Activated naive CD8-positive, alpha-beta T cell treated with anti-CD3 and anti-CD28 coated beads, Interleukin-2, amount 50 U/mL, for 24 hours (primary cell): Measurements from ENCODE around the gene VWA8.
"Not testable (repeated sequence)": the region's sequence is repeated elsewhere in the genome, so short reads cannot be mapped to it uniquely, and the experiment has no call there.

Experiments used
- ATAC-seq: fragments of 150-1000 bp; cut with Tn5 transposase; one replicate; pipeline ENCODE4 v1.10.0; 2021
- DNase-seq: peaks from one replicate; pipeline ENCODE4 v3.0.0; 2021
- H3K27ac Mint-ChIP-seq: one replicate; pipeline ENCODE4 v1.8.0; 2021; ENCODE audit warnings: mild to moderate bottlenecking, mixed read lengths
- H3K27me3 Mint-ChIP-seq: one replicate; pipeline ENCODE4 v1.8.0; 2021; ENCODE audit warnings: mixed read lengths
- H3K36me3 Mint-ChIP-seq: one replicate; pipeline ENCODE4 v1.8.0; 2021; ENCODE audit warnings: low read depth, mixed read lengths
- H3K4me1 Mint-ChIP-seq: one replicate; pipeline ENCODE4 v1.8.0; 2021; ENCODE audit warnings: mixed read lengths
- H3K4me3 Mint-ChIP-seq: one replicate; pipeline ENCODE4 v1.8.0; 2021; ENCODE audit warnings: mild to moderate bottlenecking, moderate library complexity, mixed read lengths
- H3K9me3 Mint-ChIP-seq: one replicate; pipeline ENCODE4 v1.8.0; 2021; ENCODE audit warnings: mixed read lengths

VWA8 gene

DNA sequence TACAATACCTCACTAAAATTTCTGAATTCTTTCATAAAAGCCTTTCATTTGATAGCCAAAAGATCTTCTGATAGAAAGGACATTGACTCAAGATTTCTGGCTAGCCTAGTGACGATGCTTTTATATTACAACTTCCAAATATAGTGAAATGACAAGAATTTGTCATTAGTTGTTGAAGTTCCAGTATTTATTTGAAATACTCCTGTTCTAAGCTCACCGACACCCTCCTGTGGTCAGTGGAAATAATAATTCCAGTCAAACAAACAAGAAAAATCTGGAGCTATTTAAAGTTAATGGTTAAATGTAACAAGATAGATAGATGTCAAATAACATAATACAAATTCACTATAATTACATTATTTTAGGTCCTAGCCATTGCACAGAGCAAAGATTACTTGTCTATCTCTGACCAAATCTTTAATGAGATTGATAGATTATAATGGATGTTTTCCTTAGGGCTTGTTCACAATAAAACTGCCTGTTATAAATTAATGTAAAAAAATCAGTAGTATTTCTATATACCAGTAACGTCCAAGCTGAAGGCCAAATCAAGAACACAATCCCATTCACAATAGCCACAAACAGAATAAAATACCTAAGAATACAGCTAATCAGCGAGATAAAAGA lies 308.1 kb downstream of the VWA8 start:
- Mint-ChIP-seq H3K36me3 (peaks cover 4% of the 10 kb centered on the region), H3K27ac (no peak overlapping the region), H3K4me1 (peaks cover 23% of the 10 kb centered on the region), H3K27me3 (no peaks in the 10 kb centered on the region), H3K9me3 (no peaks in the 10 kb centered on the region), H3K4me3 (no peak overlapping the region)
- ATAC-seq (no peak), DNase-seq (peak; percentile 26)

DNA sequence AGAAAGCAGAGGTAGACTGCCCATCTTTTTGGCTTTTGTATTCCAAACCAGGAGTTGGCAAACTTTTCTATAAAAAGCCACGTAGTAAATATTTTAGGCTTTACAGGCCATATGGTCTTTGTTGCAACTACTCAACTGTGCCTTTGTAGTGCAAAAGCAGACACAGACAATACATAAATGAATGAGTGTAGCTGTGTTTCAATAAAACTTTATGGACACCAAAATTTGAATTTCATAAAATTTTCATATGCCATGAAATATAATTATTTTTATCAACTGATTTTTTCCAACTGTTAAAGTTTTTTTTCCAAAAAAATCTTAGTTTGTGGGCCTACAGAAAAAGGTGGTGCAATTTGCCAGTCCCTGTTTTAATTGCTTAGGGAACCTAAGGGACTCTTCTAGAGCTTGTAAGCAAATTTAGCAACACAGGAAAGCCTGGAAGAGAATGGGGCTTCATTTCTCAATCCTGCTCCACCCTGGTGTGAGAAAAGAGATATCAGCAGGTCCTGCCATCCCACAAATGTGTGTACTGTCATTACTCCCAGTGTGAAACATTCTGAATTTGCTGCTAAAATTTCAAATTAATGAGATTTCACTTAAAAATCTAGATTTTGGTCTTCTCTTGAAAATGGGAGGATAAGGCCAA lies 309.4 kb downstream of the VWA8 start:
- Mint-ChIP-seq H3K4me3 (no peak overlapping the region), H3K36me3 (peaks cover under 1% of the 10 kb centered on the region), H3K27me3 (no peaks in the 10 kb centered on the region), H3K9me3 (no peaks in the 10 kb centered on the region), H3K4me1 (peaks cover 18% of the 10 kb centered on the region), H3K27ac (no peak overlapping the region)
- no peak for DNase-seq
- no peak for ATAC-seq

DNA sequence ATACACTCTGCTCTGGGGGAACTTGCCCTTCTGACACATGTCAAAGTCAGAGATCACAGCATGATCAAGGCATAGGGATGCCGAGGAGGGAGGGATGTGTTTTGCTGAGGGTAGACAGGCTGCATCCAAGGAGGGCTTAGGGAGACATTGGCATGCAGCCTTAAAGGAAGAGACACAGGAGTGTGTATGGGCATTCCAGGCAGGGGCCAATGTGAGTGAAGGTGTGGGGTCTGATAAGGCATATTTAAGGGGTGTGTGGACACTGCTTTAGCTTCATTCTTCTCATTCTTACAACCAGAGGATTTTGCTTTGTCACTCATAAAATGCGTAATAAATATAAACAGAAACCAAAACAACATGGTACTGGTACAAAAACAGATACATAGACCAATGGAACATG lies 310.2 kb downstream of the VWA8 start:
- H3K4me1 Mint-ChIP-seq: peaks cover 9% of the 10 kb centered on the region
- peak overlapping the region; percentile 2 for H3K27ac Mint-ChIP-seq
- no peaks in the 10 kb centered on the region for H3K36me3 Mint-ChIP-seq
- no peaks in the 10 kb centered on the region for H3K27me3 Mint-ChIP-seq
- ATAC-seq (no peak), DNase-seq (no peak)
- H3K9me3 Mint-ChIP-seq: no peaks in the 10 kb centered on the region
- H3K4me3 Mint-ChIP-seq: no peak overlapping the region

DNA sequence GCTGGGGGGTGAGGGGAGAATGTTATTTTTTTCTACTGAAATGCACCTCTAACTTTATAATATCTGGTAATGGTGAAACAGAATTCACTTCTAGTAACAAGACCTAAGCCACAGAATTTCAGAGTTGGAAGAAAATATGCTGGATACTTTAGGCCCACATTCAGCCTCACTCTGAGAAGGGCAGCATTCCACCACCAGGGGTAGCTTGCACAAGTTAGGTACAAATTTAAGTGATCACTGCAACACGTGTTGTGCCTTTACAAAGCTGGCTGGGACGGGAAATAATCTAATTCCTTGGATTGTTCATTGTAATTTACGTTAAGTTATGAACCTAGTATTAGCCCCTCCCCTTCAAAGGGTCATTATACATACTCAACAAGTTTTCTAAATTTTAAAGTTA lies 311.2 kb downstream of the VWA8 start:
- peaks cover 2% of the 10 kb centered on the region for H3K4me1 Mint-ChIP-seq
- DNase-seq: no peak
- no peaks in the 10 kb centered on the region for H3K9me3 Mint-ChIP-seq
- no peaks in the 10 kb centered on the region for H3K27me3 Mint-ChIP-seq
- H3K27ac Mint-ChIP-seq: no peak overlapping the region
- ATAC-seq: no peak
- H3K4me3 Mint-ChIP-seq: no peak overlapping the region
- no peaks in the 10 kb centered on the region for H3K36me3 Mint-ChIP-seq

DNA sequence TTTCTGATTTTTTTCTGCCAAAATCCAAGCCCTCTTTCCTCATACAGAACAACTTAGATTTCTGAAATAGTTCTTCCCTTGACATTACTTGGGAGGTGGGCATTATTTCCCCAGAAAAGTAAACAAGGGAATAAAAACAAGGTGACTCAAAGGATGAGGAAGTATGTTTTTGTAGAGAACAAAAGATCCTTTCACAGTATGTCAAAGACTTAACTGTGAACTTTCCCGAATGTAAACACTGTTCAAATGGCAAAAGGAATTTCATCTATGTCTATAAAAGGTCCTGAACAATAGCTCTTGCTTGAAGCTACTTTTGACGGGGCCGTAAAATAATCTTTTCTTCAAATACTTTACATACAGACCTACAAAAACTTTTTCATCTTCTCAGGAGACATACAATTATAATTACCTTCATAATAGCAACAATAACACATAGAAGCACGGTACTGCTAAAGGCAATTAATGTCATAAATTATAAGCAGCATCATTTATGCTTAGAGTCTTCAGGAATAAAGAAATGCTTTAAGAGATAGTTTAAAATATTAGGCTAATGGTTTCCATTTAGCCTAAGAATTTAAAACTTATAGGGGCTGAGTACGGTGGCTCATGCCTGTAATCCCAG lies 312.5 kb downstream of the VWA8 start:
- H3K9me3 Mint-ChIP-seq: no peaks in the 10 kb centered on the region

DNA sequence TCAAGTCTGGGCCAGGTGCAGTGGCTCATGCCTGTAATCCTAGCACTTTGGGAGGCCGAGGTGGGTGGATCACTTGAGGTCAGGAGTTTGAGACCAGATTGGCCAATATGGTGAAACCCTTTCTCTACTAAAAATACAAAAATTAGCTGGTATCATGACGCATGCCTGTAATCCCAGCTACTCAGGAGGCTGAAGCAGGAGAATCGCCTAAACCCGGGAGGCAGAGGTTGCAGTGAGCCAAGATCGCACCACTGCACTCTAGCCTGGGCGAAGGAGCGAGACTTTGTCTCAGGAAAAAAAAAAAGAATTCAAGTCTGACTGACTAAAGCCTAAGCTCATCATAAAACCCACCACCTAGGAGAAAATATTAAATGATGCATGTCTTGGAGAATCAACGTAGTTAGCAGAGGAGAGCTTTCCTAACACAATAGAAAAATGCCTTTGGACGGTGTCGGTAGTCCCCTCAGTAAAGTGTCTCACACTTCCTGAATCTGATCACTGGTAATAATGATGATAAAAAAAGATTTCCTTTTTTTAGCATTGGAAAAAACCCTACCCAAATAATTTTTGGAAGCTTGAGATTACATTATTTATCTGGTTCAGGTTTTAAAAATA lies 313.1 kb downstream of the VWA8 start:
- not testable (repeated sequence) for DNase-seq, ATAC-seq, H3K9me3 Mint-ChIP-seq, H3K4me3 Mint-ChIP-seq, H3K36me3 Mint-ChIP-seq, H3K27ac Mint-ChIP-seq, H3K4me1 Mint-ChIP-seq, H3K27me3 Mint-ChIP-seq

More for the DNA sequence above, 312.5 kb downstream of the VWA8 start:
- H3K4me1 Mint-ChIP-seq: no peaks in the 10 kb centered on the region
- H3K27ac Mint-ChIP-seq: no peak overlapping the region
- ATAC-seq (no peak), DNase-seq (no peak)
- H3K27me3 Mint-ChIP-seq: no peaks in the 10 kb centered on the region
- peaks cover 2% of the 10 kb centered on the region for H3K36me3 Mint-ChIP-seq
- no peak overlapping the region for H3K4me3 Mint-ChIP-seq

DNA sequence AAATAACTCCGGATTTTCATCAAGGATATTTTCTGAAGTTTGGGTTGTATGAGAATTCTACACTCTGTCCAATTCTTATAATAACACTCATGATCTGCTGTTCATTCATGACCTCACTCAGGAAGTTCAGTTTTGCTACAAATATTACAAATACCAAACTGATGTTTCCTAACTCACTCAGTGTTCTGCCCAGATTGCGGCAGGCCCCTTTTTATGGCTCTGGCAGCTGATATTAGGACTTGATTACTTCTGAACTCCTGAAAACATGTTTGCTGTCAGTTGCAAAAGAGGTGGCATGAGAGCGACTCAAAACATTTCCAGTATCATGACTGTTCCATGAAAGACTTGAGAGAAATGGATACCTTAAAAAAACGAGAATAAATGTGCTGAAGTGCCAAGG lies 315.6 kb downstream of the VWA8 start:
- Mint-ChIP-seq H3K27ac (no peak overlapping the region), H3K9me3 (no peaks in the 10 kb centered on the region), H3K36me3 (peaks cover 2% of the 10 kb centered on the region), H3K4me3 (no peak overlapping the region), H3K4me1 (no peaks in the 10 kb centered on the region), H3K27me3 (no peaks in the 10 kb centered on the region)
- ATAC-seq (no peak), DNase-seq (no peak)

DNA sequence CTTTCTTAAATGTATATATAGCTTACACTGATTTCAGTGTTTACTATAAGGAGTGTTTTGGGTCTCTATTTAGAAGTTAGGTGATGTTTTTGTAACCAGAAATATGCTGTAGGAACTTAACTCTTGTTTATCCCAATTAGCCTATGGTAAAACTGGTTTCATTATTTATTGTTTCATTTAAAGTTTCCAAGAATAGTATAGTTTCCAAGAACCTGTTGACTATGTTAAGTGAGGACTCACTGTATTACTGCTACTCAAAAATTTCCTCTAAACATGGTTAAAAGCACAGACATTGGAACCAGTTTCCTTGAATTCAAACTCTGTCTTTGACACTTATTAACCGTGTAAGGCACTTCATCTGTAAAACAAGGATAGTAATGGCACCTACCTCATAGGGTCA lies 316.2 kb downstream of the VWA8 start:
- Mint-ChIP-seq H3K9me3 (no peaks in the 10 kb centered on the region), H3K4me3 (no peak overlapping the region), H3K27ac (no peak overlapping the region), H3K36me3 (peaks cover 2% of the 10 kb centered on the region), H3K27me3 (no peaks in the 10 kb centered on the region), H3K4me1 (no peaks in the 10 kb centered on the region)
- DNase-seq (no peak), ATAC-seq (no peak)

DNA sequence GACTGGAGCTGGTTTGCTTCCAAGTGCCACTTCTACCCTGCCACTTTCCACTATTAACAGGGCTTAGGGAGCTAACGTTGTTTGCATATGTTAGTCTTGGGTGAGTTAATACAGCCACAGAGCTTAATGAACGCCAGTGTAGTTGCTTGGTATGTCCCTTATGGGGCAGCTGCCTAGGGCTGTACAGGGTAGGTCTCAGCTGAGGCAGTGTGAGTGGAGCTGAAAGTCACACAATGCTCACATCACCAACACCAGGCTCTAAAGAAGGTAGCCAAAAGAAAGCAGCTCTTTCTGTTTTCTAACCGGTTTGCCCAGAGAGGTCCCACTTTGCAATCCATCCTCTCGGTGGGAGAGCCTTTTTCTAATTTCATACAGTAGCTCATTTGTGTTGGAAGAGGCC lies 317.4 kb downstream of the VWA8 start:
- no peaks in the 10 kb centered on the region for H3K27me3 Mint-ChIP-seq
- no peaks in the 10 kb centered on the region for H3K4me1 Mint-ChIP-seq
- no peaks in the 10 kb centered on the region for H3K9me3 Mint-ChIP-seq
- H3K4me3 Mint-ChIP-seq: no peak overlapping the region
- ATAC-seq (no peak), DNase-seq (no peak)
- peaks cover 2% of the 10 kb centered on the region for H3K36me3 Mint-ChIP-seq
- no peak overlapping the region for H3K27ac Mint-ChIP-seq

DNA sequence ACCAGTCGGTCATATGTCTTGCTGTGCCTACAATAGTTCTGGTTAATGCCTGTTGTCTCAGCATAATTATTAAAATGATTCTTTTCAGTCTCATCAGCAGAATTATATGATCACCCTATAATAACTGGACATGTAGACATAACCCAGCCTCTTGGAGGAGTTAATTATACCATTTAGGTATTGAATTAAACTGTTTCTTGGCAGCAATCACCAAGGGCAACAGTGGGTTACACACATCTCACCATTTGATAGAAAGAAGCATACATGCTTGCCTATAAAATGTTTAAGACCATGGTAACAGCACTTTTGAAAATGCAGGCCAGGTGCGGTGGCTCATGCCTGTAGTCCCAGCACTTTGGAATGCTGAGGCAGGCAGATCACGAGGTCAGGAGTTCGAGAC lies 318.9 kb downstream of the VWA8 start:
- ATAC-seq (no peak), DNase-seq (no peak)
- no peak overlapping the region for H3K27ac Mint-ChIP-seq
- peaks cover 6% of the 10 kb centered on the region for H3K36me3 Mint-ChIP-seq
- no peaks in the 10 kb centered on the region for H3K4me1 Mint-ChIP-seq
- no peak overlapping the region for H3K4me3 Mint-ChIP-seq
- H3K27me3 Mint-ChIP-seq: no peaks in the 10 kb centered on the region
- H3K9me3 Mint-ChIP-seq: no peaks in the 10 kb centered on the region

DNA sequence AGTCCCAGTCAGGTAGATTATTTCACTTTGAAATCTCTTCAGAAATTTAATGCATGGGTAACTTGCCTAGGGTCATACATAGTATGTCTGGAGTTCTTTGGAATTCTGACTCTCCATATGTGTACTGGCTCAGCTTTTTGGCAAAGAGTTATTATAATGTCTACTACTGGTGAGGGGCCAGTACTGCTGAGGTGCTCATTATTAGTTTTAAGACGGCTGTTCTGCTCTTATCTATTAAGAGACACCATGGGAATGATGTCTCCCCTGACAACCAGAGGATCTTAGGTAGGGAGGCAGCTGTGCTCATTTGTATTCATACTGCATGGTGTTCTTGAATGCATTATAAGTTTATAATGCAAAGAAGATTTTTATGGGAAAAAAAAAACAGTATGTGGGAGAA lies 319.5 kb downstream of the VWA8 start:
- no peaks in the 10 kb centered on the region for H3K27me3 Mint-ChIP-seq
- no peak overlapping the region for H3K4me3 Mint-ChIP-seq
- DNase-seq: no peak
- H3K27ac Mint-ChIP-seq: no peak overlapping the region
- no peaks in the 10 kb centered on the region for H3K9me3 Mint-ChIP-seq
- H3K4me1 Mint-ChIP-seq: no peaks in the 10 kb centered on the region
- no peak for ATAC-seq
- peaks cover 6% of the 10 kb centered on the region for H3K36me3 Mint-ChIP-seq

DNA sequence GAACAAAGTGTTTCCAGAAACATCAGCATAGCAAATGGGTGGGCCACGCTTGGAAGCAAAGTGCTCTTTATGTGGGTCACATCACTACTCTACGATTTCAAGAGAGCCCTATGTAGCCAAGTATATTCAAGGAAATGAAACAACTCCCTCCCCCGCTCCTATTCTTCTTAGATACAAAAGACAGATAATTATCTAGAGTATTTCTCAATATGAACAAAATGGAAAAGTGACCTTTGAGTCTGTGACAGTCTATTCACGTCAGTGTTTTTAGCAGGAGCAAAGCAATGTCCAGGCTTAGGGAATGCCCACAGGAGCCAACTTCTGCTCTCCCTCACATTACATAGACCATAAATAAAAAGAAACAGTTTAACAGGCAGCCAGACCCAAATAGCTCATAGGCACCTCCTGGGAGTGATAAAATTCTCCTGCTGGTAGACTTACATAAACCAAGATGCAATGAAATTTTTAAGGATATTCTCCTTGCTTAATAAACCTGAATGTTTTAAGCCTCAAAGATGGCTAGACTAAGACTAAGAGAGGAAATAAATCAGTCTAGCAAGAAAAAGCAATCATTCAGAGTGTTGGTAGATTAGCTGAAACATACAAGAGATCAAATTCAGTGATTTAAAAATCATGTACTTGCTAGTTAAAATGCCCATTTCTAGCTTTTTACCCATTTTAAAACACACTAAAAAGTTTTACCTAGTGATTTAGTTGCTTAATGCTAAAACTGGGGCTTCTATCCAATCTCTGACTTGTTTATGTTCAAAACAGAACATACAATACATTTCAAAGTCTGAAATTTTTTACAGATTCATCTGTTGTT lies 320.7 kb downstream of the VWA8 start:
- ATAC-seq (no peak), DNase-seq (no peak)
- Mint-ChIP-seq H3K27me3 (no peaks in the 10 kb centered on the region), H3K4me3 (no peak overlapping the region), H3K36me3 (peaks cover 6% of the 10 kb centered on the region), H3K27ac (no peak overlapping the region), H3K9me3 (no peaks in the 10 kb centered on the region), H3K4me1 (no peaks in the 10 kb centered on the region)

DNA sequence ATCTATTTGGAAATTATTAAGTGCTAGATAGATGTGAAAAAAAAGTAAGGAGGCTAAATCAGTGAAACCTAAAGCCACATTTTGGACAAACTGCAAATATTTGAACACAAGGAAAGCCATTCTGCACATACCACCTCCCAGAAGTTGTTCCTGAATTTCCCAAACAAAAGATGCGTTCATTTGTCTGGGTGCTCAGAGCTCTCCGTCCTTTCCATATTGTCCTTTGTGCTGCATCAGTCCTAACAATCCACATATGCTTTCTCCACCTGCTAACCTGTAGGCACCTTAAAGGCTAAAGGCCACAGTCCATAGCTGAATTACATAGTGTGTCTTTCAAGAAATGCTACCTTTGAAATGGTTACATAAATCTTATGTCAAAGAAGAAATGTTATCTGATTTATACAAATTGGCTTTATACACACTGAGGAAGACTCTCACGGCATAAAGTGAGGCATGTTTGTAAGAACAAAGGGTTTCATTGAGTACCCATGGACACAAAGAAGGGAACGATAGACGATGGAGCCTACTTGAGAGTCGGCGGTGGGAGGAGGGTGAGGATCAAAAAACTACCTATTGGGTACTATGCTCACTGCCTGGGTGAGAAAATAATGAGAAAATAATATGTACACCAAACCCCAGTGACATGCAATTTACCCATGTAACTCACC lies 321.5 kb downstream of the VWA8 start:
- Mint-ChIP-seq H3K27ac (no peak overlapping the region), H3K27me3 (no peaks in the 10 kb centered on the region), H3K36me3 (peaks cover 6% of the 10 kb centered on the region), H3K9me3 (no peaks in the 10 kb centered on the region), H3K4me3 (no peak overlapping the region), H3K4me1 (no peaks in the 10 kb centered on the region)
- no peak for ATAC-seq
- DNase-seq: no peak

DNA sequence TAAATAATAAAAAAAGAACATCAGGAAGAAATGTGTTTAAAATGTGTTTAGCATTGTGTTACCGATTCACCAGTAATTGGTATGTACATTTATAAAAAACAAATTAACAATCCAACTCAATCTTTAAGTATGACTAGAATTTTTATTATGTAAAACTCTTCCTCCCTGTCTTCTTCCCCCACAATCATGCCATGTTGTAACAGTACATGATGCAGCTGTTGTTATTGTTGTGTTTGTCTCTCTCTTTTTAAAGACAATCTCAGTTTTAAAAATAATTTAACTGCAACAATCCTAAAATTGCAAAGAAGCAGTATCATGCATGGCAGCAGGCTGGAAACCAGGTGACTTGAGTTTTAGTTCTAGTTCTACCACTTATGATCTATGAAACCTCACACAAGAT lies 323.3 kb downstream of the VWA8 start:
- Mint-ChIP-seq H3K4me1 (no peaks in the 10 kb centered on the region), H3K9me3 (no peaks in the 10 kb centered on the region), H3K36me3 (peaks cover 4% of the 10 kb centered on the region), H3K4me3 (no peak overlapping the region), H3K27me3 (no peaks in the 10 kb centered on the region), H3K27ac (no peak overlapping the region)
- no peak for DNase-seq
- no peak for ATAC-seq
